HepG2 (cell line): ENCODE data around the gene SGMS1. TPM values are rescaled to one million over a fixed set of nuclear protein-coding genes. Genes with fewer than 3 reads are reported as not detected.

ENCODE experiments used
- ATF7-NPFF ChIP-seq: sonication (generic); formaldehyde crosslinking; IDR thresholded peaks from 2 replicates; pipeline ENCODE4 v1.8.1; 2023; ENCODE audit warnings: mild to moderate bottlenecking, low read depth, missing genetic modification reagents, moderate library complexity
- MAFF ChIP-seq: IDR thresholded peaks from 2 replicates; pipeline ENCODE4 v1.6.1; 2011; ENCODE audit warnings: low read depth, low read length, improper control_type of control experiment
- MAFK ChIP-seq, 2 experiments: IDR thresholded peaks in 1 of 2; conservative IDR thresholded peaks in 1 of 2; 2 replicates each; pipeline ENCODE4 v1.6.1; 2011; ENCODE audit warnings: improper control_type of control experiment in 2 of 2, low read length in 2 of 2
- NBN ChIP-seq: fragments of 450-650 bp; conservative IDR thresholded peaks from 2 replicates; pipeline ENCODE4 v1.6.1; 2017
- NR2F6 ChIP-seq, 2 experiments: IDR thresholded peaks; 2 replicates each; pipeline ENCODE4 v1.6.1; 2016; ENCODE audit warnings: antibody characterized with exemption in 1 of 2, mild to moderate bottlenecking in 1 of 2
- SALL2 ChIP-seq: sonication (generic); formaldehyde crosslinking; IDR thresholded peaks from 2 replicates; pipeline ENCODE4 v1.8.1; 2023; ENCODE audit warnings: mild to moderate bottlenecking, missing genetic modification reagents, inconsistent platforms
- YY1 ChIP-seq: IDR thresholded peaks from 2 replicates; pipeline ENCODE4 v1.6.1; 2011; ENCODE audit warnings: low read length, low read depth, moderate library complexity, mild to moderate bottlenecking; ENCODE audit not compliant: insufficient read depth, insufficient replicate concordance
- ZMAT3 ChIP-seq: sonication (generic); formaldehyde crosslinking; conservative IDR thresholded peaks from 2 replicates; pipeline ENCODE4 v1.7.0; 2021; ENCODE audit warnings: missing genetic modification reagents
- ZNF530 ChIP-seq: sonication (generic); formaldehyde crosslinking; IDR thresholded peaks from 2 replicates; pipeline ENCODE4 v1.5.0; 2020; ENCODE audit warnings: low read depth, mild to moderate bottlenecking, missing genetic modification reagents
- polyA plus RNA-seq, 8 experiments: library from polyadenylated mRNA; depleted of rRNA in 3 of 8; stranded (reverse) in 7 of 8; unstranded in 1 of 8; fragments of >200 nt; fragmentation: Illumina TruSeq in 4 of 8; extraction: Trizol in 4 of 8; gene quantifications; 2 replicates each; pipeline versions ENCODE4 v1.2.1 to v1.2.3, GENCODE V29; 2011 to 2016; ENCODE audit warnings: low read depth in 4 of 8, missing spikeins in 1 of 8, mixed read lengths in 1 of 8; ENCODE audit not compliant: insufficient read depth in 1 of 8
- total RNA-seq, 5 experiments: library from RNA; depleted of rRNA; stranded (reverse); fragments of >200 nt; fragmentation: Illumina TruSeq; extraction: Trizol; gene quantifications; 2 replicates each; pipeline ENCODE4 v1.2.3, GENCODE V29; 2016; ENCODE audit warnings: low read depth in 1 of 5
- TF ChIP-seq, protein P1 (sequence below): IDR thresholded peaks from 2 replicates; pipeline ENCODE4 v1.6.1; 2016; ENCODE audit warnings: missing compliant biosample characterization, missing genetic modification reagents, borderline replicate concordance
- TF ChIP-seq, protein P2 (sequence below): sonication (generic); formaldehyde crosslinking; IDR thresholded peaks from 2 replicates; pipeline ENCODE4 v1.8.0; 2022; ENCODE audit warnings: mild to moderate bottlenecking, missing genetic modification reagents
- TF ChIP-seq, protein P3 (sequence below): fragments of 450-650 bp; IDR thresholded peaks from 2 replicates; pipeline ENCODE4 v1.6.1; 2016

The SGMS1 gene
- total and polyA plus RNA-seq, 2 of the 13 experiments (the other 11 are each of a cell fraction or from before 2014, with no cell fraction given) = 6.5 to 15.1 TPM

- TF ChIP-seq MAFK (conservative IDR thresholded peaks at IDR 0.05 in 1 of 2, IDR thresholded peaks at IDR 0.05 in 1 of 2; ENCODE audit: low read length in 2 of 2) (peak; percentile 84 to 88), ZNF530 (no peak), YY1 (no peak), ATF7-NPFF (CRISPR knock-in tag) (no peak), MAFF (peak; percentile 90), NBN (no peak), ZMAT3 (CRISPR knock-in tag) (no peak), NR2F6 (IDR thresholded peaks at IDR 0.05) (no peak), NR2F6 (CRISPR knock-in tag; IDR thresholded peaks at IDR 0.05) (no peak), SALL2 (no peak)
- TF ChIP-seq, protein P1, sequence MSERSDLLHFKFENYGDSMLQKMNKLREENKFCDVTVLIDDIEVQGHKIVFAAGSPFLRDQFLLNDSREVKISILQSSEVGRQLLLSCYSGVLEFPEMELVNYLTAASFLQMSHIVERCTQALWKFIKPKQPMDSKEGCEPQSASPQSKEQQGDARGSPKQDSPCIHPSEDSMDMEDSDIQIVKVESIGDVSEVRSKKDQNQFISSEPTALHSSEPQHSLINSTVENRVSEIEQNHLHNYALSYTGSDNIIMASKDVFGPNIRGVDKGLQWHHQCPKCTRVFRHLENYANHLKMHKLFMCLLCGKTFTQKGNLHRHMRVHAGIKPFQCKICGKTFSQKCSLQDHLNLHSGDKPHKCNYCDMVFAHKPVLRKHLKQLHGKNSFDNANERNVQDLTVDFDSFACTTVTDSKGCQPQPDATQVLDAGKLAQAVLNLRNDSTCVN (CRISPR knock-in tag) = no peak
- TF ChIP-seq, protein P2, sequence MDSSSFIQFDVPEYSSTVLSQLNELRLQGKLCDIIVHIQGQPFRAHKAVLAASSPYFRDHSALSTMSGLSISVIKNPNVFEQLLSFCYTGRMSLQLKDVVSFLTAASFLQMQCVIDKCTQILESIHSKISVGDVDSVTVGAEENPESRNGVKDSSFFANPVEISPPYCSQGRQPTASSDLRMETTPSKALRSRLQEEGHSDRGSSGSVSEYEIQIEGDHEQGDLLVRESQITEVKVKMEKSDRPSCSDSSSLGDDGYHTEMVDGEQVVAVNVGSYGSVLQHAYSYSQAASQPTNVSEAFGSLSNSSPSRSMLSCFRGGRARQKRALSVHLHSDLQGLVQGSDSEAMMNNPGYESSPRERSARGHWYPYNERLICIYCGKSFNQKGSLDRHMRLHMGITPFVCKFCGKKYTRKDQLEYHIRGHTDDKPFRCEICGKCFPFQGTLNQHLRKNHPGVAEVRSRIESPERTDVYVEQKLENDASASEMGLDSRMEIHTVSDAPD = no peak
- TF ChIP-seq, protein P3, sequence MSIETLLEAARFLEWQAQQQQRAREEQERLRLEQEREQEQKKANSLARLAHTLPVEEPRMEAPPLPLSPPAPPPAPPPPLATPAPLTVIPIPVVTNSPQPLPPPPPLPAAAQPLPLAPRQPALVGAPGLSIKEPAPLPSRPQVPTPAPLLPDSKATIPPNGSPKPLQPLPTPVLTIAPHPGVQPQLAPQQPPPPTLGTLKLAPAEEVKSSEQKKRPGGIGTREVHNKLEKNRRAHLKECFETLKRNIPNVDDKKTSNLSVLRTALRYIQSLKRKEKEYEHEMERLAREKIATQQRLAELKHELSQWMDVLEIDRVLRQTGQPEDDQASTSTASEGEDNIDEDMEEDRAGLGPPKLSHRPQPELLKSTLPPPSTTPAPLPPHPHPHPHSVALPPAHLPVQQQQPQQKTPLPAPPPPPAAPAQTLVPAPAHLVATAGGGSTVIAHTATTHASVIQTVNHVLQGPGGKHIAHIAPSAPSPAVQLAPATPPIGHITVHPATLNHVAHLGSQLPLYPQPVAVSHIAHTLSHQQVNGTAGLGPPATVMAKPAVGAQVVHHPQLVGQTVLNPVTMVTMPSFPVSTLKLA = no peak
Observed at GRCh38 chr10:50544095-50544856, 79.5 kb downstream of the SGMS1 start (continued).
